HG03159 (cell line): ENCODE measurements around the gene C8B.

Source experiments
- ATAC-seq: cut with Tn5 transposase; IDR thresholded peaks from one replicate; pipeline ENCODE4 v1.9.1; 2021; ENCODE audit warnings: mild to moderate bottlenecking, moderate library complexity; ENCODE audit not compliant: unreplicated experiment

C8B gene

DNA sequence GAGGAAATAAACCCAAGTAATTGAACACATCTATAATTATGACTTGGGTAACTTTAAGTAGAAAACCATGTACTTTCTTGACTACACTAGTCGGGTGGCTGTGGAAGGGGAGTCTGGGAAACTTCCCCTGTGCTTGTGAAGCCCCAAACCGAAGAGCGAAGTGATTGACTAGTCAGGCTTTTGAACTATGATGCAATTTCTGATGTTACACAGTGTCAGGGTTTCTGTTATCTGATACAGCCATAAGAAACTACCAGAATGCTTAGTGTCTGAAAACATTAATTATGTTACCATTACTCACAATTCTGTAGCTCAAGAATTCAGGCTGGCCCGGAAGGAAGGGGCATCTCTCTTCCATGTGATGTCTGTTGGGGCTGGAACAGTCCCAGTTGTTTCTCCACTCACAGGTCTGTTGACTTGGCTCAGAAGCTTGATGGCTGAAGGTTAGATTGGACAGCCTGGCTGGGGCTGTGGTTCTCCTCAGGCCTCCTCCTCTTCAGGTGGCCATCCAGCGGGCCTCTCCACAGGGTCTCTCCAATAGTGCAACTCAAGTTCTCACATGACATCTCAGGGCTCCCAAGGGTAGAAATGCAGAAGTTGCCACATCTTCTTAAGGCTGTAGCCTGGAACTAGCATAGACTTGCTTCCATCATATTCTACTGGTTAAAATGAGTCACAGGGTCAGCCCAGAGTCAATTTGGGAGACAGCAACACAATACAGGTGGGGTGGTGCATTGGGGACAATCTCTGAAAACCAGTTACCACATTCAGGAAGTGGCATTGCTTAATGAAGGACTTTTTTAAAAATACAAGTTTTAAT is 8.3 kb upstream of the C8B start:
- no peak for ATAC-seq

DNA sequence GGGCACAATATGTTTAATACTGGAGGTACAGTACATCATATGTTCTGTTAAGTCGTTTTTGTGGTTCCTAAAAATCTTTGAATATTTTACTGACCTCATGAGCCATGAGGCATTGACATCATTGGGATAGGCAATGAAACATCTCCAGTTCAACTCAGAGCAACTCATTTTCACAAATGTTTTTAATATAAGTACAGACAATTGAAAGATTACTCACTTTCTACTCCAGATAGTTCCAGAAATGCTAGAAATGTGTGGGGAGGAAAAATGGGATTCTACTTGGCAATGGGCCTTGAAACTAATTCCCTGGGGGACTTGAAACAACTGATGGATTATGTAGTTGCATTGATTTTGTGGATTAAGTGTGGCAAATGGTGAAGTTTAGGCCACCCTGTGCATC is 7.2 kb upstream of the C8B start:
- ATAC-seq: no peak

- no peak for ATAC-seq
Observed at GRCh38 chr1:56970280-56970679, 4.5 kb upstream of the C8B start.

GRCh38 chr1:56968878-56969495 is 3.2 kb upstream of the C8B start:
- ATAC-seq: no peak

DNA sequence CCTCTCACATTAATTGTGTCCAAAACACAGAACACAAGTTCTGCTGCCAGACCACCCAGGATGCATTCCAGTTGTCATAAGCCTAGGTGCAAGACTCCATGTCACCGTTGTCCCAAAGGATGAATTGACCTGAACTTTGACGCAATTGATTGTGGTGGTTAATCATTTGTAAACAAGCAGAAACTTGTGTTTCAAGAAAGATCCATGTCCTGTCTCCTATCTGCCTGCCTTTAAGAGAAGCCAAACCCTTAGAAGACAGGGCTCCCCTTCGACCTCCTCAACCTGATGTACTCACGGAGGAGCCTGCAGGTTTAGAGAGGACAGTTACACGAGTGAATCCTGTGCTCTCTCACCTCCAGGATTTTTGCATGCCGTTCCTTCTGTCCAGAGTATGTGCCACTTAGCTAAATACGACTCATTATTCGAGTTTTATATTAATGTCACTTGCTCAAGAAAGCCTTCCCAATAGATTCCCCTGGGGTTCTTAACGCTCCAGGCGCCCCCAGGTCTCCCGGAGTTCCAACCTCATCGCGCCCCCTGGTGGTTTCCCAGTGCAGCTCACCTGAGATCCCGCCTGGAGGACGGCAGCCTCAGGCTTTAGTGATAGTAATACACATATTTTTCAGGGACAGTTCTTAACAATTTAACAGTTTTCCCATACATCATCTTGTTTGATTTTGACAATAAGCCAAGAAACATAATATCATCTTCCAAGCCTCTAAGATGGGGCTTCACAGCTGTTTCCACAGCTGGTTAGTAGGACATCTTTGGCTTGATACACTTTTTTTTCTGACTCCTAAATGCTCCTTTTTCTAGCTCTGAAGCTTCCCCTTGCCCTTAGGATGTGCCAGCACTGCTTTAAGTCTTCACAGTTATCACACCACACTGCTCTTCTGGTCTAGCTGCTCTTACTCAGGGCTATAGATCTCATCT is 2.4 kb upstream of the C8B start:
- no peak for ATAC-seq

- ATAC-seq: no peak
Observed at GRCh38 chr1:56967355-56967754, 1.5 kb upstream of the C8B start.

DNA sequence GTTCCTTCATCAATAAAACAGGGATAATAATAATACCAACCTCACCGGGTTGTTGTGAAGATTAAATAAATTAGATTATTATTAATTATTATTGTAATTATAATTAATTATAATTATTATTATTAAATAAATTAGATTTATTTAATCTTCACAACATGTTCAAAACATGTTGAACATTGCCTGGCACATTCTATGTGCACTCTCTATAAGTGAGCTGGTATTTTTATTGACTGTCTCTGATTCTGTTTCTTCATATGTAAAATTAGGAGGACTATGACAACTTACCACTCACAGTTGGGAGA is 834 bp upstream of the C8B start:
- ATAC-seq: no peak

- no peak for ATAC-seq
Observed at GRCh38 chr1:56965191-56965590, 624 bp downstream of the C8B start.

GRCh38 chr1:56964349-56965017 is 1.3 kb downstream of the C8B start:
- no peak for ATAC-seq

- ATAC-seq: no peak
Observed at GRCh38 chr1:56963667-56964066, 2.1 kb downstream of the C8B start.

- no peak for ATAC-seq
Observed at GRCh38 chr1:56961426-56961825, 4.4 kb downstream of the C8B start.

DNA sequence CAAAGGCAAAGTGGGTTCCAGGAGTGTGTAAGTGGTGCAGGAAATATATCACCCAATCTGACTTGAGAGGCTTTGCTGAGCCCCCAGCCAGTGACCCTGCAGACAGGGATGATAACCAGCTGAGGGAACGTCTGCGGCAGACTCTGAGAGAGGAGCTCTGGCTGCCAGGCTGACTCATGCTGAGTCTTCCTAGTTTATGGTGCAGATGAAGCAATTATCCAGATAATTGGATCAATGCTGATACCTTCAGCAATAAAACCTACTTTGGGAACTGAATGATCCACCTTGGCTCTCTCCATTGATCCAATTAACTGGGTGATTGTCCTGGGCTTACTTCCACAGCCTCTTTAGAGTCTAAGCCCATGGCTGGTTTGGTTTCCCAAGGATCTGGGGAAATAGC is 7.3 kb downstream of the C8B start:
- no peak for ATAC-seq

DNA sequence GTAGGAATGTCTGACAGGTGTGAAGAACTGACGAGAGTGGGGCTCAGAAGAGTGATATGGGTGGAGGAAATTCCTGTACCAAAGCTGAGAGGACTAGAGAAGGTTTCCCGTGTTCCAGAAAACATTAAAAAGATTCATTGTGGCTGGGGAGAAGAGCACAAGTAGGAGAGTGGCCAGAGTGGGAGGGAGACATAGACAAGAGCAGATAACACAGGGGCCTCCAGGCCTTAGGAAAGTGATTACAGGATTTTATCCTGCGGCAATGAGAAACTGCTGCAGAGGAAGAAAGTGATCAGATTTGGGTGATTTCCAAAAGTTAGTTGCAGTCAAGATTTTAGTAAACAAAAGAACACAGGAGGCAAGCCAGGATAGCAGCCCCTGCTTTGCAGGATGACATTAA is 7.9 kb downstream of the C8B start:
- ATAC-seq: no peak

GRCh38 chr1:56954664-56955063 is 11.2 kb downstream of the C8B start:
- ATAC-seq: no peak

GRCh38 chr1:56953386-56953785 is 12.4 kb downstream of the C8B start:
- no peak for ATAC-seq

- ATAC-seq: no peak
Observed at GRCh38 chr1:56952501-56952900, 13.3 kb downstream of the C8B start.

- no peak for ATAC-seq
Observed at GRCh38 chr1:56948403-56949023, 17.3 kb downstream of the C8B start.

GRCh38 chr1:56940039-56940438 is 25.8 kb downstream of the C8B start:
- ATAC-seq: no peak

- ATAC-seq: no peak
Observed at GRCh38 chr1:56939209-56939608, 26.6 kb downstream of the C8B start.

GRCh38 chr1:56938646-56939045 is 27.2 kb downstream of the C8B start:
- no peak for ATAC-seq
